Glutamatergic neuron (in vitro differentiated cells): ENCODE measurements around the gene EPB41L1. TPM values are rescaled to one million over a fixed set of nuclear protein-coding genes. Genes with fewer than 3 reads are reported as not detected.

ENCODE experiments used
- DNase-seq: peaks from one replicate; pipeline ENCODE4 v3.0.0; 2022
- H3K27ac Mint-ChIP-seq: one replicate; pipeline ENCODE4 v1.8.0; 2020; ENCODE audit warnings: mild to moderate bottlenecking, mixed read lengths, inconsistent platforms; ENCODE audit not compliant: unreplicated experiment
- H3K27me3 Mint-ChIP-seq: one replicate; pipeline ENCODE4 v1.8.0; 2020; ENCODE audit warnings: mild to moderate bottlenecking, moderate library complexity, mixed read lengths, inconsistent platforms; ENCODE audit not compliant: unreplicated experiment
- H3K36me3 Mint-ChIP-seq: one replicate; pipeline ENCODE4 v1.8.0; 2020; ENCODE audit warnings: mild to moderate bottlenecking, mixed read lengths, inconsistent platforms; ENCODE audit not compliant: unreplicated experiment
- H3K4me1 Mint-ChIP-seq: one replicate; pipeline ENCODE4 v1.8.0; 2020; ENCODE audit warnings: mild to moderate bottlenecking, low read depth, mixed read lengths, inconsistent platforms; ENCODE audit not compliant: unreplicated experiment
- H3K4me3 Mint-ChIP-seq: one replicate; pipeline ENCODE4 v1.8.0; 2020; ENCODE audit warnings: mild to moderate bottlenecking, mixed read lengths, inconsistent platforms; ENCODE audit not compliant: unreplicated experiment
- H3K9me3 Mint-ChIP-seq: one replicate; pipeline ENCODE4 v1.8.0; 2020; ENCODE audit warnings: mild to moderate bottlenecking, moderate library complexity, mixed read lengths, inconsistent platforms; ENCODE audit not compliant: unreplicated experiment
- total RNA-seq: library from RNA; stranded (reverse); fragmentation: NEBNext Ultra II Directional; extraction: Animal tissue kit (Norgen Biotek cat#: 25700); gene quantifications from one replicate; pipeline ENCODE4 v1.2.1, GENCODE V29; 2021; ENCODE audit not compliant: unreplicated experiment
- TF ChIP-seq, protein P1 (sequence below): fragments of 200-600 bp; sonication (generic); IDR thresholded peaks from one replicate; pipeline ENCODE4 v1.5.0; 2021; ENCODE audit not compliant: partially characterized antibody, unreplicated experiment

Gene EPB41L1
- total RNA-seq, 1 donor from 2014 or later, result 54.1 TPM

DNA sequence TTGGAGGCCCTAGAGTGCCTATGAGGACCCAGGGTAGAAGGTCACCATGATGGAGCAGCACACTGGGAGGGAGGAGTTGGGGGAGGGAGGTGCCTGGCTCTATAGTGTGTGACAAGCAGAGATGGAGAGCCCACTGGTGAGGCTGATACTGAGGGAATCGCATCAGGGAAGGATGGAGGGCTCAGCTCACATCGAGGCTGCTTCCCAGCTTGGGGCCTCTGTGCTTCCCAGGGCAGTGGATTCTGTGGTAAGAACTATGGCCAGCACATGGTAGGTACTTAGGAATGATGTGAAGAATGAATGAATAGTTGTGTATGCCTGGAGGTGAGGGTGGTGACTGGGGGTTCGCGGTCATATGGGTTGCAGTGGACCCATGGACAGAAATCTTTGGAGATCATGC, 1.3 kb upstream of the EPB41L1 start:
- H3K36me3 Mint-ChIP-seq, result no peaks in the 10 kb centered on the region
- H3K27ac Mint-ChIP-seq, result peak overlapping the region; percentile 65
- no peak for DNase-seq
- peak overlapping the region; percentile 64 for H3K4me3 Mint-ChIP-seq
- H3K9me3 Mint-ChIP-seq, result no peaks in the 10 kb centered on the region
- peaks cover 8% of the 10 kb centered on the region for H3K27me3 Mint-ChIP-seq
- TF ChIP-seq, protein P1, sequence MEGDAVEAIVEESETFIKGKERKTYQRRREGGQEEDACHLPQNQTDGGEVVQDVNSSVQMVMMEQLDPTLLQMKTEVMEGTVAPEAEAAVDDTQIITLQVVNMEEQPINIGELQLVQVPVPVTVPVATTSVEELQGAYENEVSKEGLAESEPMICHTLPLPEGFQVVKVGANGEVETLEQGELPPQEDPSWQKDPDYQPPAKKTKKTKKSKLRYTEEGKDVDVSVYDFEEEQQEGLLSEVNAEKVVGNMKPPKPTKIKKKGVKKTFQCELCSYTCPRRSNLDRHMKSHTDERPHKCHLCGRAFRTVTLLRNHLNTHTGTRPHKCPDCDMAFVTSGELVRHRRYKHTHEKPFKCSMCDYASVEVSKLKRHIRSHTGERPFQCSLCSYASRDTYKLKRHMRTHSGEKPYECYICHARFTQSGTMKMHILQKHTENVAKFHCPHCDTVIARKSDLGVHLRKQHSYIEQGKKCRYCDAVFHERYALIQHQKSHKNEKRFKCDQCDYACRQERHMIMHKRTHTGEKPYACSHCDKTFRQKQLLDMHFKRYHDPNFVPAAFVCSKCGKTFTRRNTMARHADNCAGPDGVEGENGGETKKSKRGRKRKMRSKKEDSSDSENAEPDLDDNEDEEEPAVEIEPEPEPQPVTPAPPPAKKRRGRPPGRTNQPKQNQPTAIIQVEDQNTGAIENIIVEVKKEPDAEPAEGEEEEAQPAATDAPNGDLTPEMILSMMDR, result no peak
- peaks cover 23% of the 10 kb centered on the region for H3K4me1 Mint-ChIP-seq

DNA sequence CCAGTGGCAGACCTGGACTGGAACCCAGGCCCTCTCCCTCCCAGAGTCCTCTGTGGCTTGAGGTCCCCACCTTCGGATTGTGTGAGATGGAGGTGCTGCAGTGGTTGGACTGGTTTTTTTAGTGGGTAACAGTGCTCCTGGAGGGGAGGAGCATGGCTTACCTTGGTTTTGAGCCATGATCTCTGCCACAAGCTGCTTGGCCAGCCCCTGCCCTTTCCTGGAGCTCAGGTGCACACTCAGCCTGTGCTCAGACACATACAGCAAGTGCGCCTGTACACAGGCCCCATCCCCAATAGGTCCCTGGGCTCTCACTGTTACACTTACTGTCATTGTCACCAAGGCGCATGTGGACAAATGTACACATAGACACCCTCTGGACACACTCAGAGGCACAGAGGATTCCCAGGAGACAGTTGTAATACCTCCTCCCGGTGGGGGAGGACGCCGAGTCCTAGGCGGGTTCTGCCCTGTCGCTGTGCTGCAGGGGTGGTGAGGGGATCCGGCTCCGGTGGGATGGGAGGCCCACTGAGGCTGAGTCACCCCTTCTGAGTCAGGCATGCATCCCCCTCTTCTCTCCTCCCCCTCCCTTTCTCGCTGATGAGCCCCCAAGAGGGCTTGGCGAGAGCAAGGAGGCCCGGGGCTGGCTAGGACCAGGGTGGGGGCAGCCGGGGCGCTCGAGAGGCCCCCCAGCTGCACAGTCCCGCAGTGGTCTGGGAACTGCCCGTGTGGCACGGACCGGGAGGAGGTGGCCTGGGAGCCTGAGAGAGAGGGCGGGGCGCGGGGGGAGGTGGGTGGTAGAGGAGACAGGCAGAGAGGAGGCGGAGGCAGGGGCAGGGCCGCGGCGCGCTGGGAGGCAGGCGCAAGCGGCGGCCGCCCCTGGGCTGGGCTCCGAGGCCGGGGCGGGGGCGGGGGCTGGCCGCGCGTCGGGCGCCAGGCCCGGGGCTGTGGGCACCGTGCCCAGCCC, 522 bp upstream of the EPB41L1 start:
- no peak overlapping the region for H3K27ac Mint-ChIP-seq
- TF ChIP-seq, protein P1, result no peak
- H3K4me1 Mint-ChIP-seq, result peaks cover 22% of the 10 kb centered on the region
- H3K36me3 Mint-ChIP-seq, result no peaks in the 10 kb centered on the region
- DNase-seq, result peak; percentile 91
- peak overlapping the region; percentile 64 for H3K4me3 Mint-ChIP-seq
- no peaks in the 10 kb centered on the region for H3K9me3 Mint-ChIP-seq
- peaks cover 6% of the 10 kb centered on the region for H3K27me3 Mint-ChIP-seq

DNA sequence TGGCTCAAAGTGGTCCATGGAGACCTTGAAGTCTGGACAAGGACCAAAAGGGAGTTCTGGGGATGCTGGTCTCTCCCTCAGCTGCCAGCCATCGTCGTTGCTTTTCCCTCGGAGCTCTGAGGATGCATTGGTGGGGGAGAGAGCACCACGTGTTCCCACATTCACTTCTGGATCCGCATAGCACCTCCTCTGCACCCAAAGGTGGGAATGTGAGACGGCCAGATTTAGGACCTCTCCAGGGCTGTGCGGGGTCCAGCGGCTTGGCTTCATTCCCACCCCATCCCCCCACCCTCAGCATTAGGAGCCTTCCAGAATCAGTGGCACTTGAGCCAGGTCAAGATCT, 1.1 kb downstream of the EPB41L1 start:
- Mint-ChIP-seq H3K4me1 (peaks cover 22% of the 10 kb centered on the region), H3K9me3 (no peaks in the 10 kb centered on the region), H3K36me3 (no peaks in the 10 kb centered on the region), H3K27me3 (peaks cover 6% of the 10 kb centered on the region), H3K27ac (peak overlapping the region; percentile 57), H3K4me3 (peak overlapping the region; percentile 84)
- TF ChIP-seq, protein P1, result no peak
- DNase-seq, result no peak

DNA sequence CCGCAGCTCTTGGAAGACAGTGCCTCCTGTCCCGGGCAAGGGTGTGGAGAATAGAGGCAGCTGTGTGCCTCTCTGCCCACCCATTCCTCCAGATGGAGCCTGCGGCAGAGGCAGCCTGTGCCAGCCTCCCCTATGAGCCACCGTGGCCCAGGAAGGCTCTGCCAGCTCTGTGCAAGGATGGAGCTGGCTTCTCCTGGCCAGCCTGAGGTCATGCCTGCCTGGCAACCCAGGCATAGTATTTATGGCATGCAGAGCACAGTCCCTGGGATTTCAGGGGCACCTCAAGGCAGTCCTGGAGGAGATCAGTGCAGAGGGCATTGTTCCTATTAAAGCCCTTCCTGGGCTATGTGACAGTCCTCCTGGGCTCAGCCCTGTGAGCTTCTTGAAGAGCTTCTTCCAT, 1.5 kb downstream of the EPB41L1 start:
- no peak for DNase-seq
- Mint-ChIP-seq H3K4me1 (peaks cover 22% of the 10 kb centered on the region), H3K27me3 (peaks cover 6% of the 10 kb centered on the region), H3K36me3 (no peaks in the 10 kb centered on the region), H3K27ac (no peak overlapping the region), H3K9me3 (no peaks in the 10 kb centered on the region), H3K4me3 (peak overlapping the region; percentile 15)
- TF ChIP-seq, protein P1, result no peak

DNA sequence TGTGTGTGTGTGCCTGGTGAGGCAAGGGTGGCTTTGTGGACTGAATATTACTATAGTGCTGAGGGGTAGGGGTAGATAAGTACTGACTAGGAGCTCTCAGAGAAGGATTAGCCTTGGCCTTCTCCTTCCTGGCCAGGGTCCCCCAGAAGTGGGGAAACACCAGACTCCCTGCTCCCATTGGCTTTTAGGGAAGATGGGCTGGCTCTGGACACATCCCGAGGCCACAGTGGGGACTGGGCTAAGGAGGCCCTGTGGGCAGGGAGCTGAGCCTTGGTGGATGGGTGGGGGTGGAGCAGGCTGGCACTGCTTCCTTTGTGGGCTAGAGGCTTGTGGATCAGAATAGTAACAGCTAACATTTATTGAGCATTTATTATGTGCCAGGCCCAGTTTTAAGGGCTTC, 3.1 kb downstream of the EPB41L1 start:
- peaks cover 22% of the 10 kb centered on the region for H3K4me1 Mint-ChIP-seq
- DNase-seq, result no peak
- no peaks in the 10 kb centered on the region for H3K36me3 Mint-ChIP-seq
- no peak overlapping the region for H3K27ac Mint-ChIP-seq
- peaks cover 3% of the 10 kb centered on the region for H3K27me3 Mint-ChIP-seq
- H3K9me3 Mint-ChIP-seq, result no peaks in the 10 kb centered on the region
- H3K4me3 Mint-ChIP-seq, result no peak overlapping the region
- TF ChIP-seq, protein P1, result no peak
